LNCaP clone FGC (cell line): ENCODE measurements around the gene DNAJB6.

ENCODE experiments used
- DNase-seq: peaks from one replicate; pipeline ENCODE4 v3.0.0-alpha.2; 2011; ENCODE audit warnings: low read depth
- H3K4me3 ChIP-seq: 2 replicates; pipeline ENCODE4 v1.5.1; 2011; ENCODE audit warnings: mild to moderate bottlenecking, low read depth, low read length, control low read depth
- CTCF ChIP-seq: IDR thresholded peaks from 2 replicates; pipeline ENCODE4 v1.5.1; 2012; ENCODE audit warnings: mild to moderate bottlenecking; ENCODE audit not compliant: control insufficient read depth, insufficient read depth; ENCODE audit errors: extremely low read depth

Gene DNAJB6

DNA sequence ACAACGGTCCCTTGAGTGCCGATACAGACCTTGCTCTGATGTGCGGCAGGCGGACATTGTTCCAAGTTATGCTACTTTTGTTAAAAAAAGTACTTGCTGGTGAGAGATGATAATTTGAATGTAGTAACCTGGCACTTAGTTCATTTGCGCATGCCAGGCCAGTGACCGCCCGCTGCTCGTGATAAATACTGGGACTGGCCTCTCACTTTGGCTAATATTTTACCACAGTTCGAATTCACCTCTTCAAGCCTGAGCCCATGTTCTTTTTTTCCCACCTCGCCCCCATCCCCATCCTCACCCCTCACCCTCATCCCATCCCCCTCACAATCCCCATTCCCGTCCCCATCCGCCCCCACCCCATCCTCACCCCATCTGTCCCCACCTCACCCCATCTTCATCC is 126.4 kb downstream of the DNAJB6 start:
- no peak overlapping the region for H3K4me3 ChIP-seq
- TF ChIP-seq CTCF = no peak
- no peak for DNase-seq

DNA sequence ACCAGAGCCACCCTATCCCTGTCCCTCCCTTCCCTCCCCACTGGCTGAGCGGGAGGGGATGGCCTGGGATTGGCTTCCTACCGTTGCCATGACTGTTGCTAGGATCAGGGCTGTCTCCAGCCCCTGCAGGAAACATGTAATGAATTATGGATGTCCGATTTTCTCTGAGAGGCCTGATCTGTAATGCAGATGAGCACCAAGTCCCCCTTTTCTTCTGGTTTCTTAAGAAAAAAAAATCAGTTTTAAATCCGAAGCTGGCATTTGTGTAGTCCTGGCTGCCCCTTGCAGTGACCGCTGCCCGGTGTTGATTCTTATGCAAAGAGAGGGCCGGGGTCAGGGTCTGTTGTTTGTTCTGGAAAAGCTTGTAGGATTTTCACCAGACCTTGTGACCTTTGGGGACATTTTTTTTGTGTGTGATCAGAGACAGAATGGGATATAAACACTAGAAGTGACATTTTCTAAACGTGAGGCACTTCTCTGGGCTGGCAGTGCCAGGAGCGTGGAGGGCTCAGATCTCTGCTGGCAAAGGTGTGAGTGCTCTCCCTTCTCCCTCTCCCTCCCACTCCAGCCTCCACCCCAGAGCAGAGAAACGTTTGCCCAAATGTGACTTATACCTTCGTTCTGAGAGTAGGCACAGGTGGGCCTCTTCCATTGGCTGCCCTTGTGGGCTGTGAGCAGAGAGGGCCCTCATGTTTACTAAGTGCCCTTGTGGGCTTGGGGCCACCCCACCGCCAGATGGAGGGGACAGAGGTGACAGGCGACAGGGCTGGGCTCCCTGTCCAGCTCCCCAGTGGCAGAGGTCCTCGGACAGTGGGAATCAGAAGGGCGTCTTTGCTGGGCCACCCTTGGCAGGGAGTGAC is 127.5 kb downstream of the DNAJB6 start:
- H3K4me3 ChIP-seq = no peak overlapping the region
- TF ChIP-seq CTCF = no peak
- DNase-seq = no peak

DNA sequence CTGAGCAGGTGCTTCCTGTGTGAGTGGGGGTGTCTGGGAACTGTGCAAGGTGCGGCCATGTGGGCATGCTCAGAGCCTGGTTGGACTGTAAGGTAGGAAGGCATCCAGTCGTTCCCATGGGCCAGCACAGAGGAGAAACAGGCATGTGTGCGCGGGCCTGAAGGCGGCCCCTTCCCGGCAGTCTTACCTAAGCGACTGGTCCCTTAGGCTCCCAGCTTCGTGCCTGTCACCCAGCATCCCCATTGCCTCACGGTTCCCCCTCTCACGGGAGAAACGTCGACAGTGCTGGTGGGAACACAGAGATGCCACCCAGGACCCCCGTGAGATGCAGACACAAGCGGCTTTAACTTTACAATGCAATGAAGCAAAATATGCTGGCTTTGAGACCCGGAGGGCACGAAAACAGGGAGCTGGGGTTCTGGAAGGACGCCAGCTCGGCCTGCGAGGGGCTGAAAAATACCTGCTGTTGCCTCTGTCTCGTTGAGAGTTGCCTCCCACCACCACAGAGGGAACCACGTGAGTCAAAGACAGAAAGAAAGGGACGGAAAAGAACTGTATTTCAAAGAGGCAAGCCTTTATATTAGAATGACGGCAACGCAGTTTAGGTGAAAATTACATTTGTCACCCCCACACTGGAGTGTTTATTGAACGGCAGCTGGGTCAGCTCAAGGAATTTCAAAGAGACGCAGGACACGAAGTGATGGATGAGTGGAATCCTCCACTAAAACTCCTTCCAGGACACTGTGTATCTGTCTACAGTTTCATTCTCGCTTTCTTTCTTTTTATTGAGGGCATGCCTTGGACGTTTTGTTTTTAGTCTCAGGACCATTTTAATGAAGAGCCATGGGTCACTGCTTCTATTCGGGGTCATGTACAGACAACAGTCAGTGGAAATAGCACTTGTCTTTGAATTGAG is 128.4 kb downstream of the DNAJB6 start:
- DNase-seq = no peak
- TF ChIP-seq CTCF = no peak
- H3K4me3 ChIP-seq = no peak overlapping the region

DNA sequence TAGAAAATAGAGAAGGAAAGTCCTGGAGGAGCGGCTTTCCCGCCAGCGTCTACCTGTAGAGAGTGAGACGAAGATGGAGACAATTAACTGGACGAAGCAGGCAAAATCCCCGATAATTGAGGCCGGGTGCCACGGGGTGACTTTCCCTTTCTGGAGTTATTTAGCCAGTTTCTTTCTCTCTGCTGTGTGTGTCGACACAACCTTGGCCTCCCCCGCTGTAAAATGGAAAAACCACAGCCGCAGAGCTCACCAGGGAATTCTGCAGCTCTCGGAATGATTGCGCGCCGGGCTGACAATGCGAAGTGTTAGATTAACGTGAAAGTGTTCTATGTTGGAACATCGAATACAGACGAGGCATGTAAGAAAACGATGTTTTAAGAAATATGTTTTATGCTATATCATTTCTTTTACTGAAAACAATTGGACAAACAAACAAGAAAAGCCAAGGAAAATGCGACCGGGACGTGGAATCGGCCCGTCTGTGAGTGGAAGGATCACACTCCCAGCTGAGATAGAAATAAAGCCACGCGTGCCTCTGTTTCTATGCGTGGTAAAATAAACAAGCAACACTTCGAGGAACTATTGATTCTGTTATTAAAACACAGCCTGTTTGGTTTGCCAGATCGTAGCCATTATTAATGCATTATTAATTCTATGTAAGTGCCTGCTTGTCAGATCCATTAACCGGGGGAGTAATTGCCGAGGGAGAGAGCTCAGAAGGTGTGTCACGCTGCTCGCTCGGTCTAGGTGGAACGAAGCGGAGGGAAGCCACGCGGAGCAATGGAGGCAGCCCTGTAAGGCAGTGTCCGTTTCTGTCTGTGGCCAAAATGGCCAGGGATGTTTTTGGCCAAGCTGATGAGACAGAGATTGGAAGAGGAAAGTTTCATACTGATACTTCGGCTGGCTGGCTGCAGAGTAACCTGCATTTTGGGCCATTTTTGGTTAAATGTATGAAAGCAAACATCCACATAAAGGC is 129.4 kb downstream of the DNAJB6 start:
- no peak overlapping the region for H3K4me3 ChIP-seq

DNA sequence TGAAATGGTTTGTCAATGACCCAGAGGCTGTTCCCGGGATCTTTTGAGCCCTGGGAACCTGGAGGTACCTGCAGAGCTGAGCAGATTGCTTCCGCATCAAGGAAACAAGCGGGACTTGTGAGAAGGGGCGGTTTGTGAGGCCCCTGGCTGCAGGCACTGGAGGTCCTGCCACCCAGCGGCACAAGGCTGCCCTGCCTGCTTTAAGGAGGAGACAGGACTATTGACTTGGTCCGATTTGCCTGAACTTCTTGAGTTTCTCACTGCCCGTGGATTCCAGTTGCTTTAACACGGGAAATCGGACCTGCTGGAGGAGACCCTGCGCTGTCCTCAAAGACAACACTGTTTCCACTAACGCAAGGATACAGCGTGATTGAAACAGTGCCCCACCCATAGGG is 130.1 kb downstream of the DNAJB6 start:
- H3K4me3 ChIP-seq = no peak overlapping the region
- 0 out of 2 replicates have a peak, but pooled peaks have one; percentile 18 for TF ChIP-seq CTCF
- no peak for DNase-seq

More for the DNA sequence above, 129.4 kb downstream of the DNAJB6 start:
- DNase-seq = no peak
- no peak for TF ChIP-seq CTCF
